GM13977 (cell line): Measurements from ENCODE around the gene ENHO.

Source experiments
- DNase-seq: peaks from one replicate; pipeline ENCODE4 v3.0.0; 2012; ENCODE audit warnings: low spot score
- CTCF ChIP-seq: IDR thresholded peaks from 2 replicates; pipeline ENCODE4 v1.5.1; 2012; ENCODE audit warnings: mild to moderate bottlenecking, control low read depth; ENCODE audit not compliant: insufficient read depth; ENCODE audit errors: extremely low read depth, missing control alignments
- in situ Hi-C: fragments of 300-500 bp; cut with MboI; formaldehyde crosslinking; loops from one replicate; pipeline ENCODE4 v1.12.0; 2022; ENCODE audit warnings: low sequenced_read_pairs, low pct_unique_long_range_greater_than_20kb, mixed read lengths, inconsistent platforms; ENCODE audit not compliant: unreplicated experiment

The ENHO gene

DNA sequence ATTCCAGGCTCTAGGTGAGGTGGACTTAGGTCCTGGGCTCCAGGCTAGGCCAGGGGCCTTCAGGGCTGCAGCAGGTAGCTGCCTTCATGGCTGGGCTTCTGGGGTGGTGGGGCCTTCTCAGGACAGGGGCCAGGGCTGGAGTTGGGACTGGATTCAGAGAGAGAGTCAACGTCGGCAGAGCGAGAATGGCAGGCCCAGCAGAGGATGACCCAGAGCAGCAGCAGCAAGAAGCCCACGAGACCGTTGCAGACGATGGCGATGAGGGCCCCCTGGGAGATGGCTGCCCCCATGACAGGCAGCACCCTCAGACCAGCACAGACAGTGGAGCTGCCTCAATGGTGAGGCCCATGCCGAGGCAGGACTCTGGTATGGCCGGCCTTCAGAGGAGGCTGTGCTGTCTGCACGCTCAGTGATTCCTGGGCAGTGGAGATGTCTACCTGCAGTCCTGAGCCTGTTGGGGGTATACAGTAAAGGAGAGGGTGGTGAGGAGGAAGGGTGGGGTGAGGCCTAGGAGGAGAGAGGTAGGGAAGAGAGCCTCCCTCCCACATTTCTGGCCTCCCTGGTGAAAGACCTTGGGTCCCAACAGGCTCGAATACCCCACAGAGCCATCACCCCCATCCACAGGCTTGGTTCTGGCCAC lies 1.3 kb downstream of the ENHO start:
- DNase-seq = no peak
- no peak for TF ChIP-seq CTCF
- in situ Hi-C loops = no loop called here

GRCh38 chr9:34520505-34521385 lies 2.0 kb downstream of the ENHO start:
- no peak for TF ChIP-seq CTCF
- no peak for DNase-seq
- in situ Hi-C loops = no loop called here

DNA sequence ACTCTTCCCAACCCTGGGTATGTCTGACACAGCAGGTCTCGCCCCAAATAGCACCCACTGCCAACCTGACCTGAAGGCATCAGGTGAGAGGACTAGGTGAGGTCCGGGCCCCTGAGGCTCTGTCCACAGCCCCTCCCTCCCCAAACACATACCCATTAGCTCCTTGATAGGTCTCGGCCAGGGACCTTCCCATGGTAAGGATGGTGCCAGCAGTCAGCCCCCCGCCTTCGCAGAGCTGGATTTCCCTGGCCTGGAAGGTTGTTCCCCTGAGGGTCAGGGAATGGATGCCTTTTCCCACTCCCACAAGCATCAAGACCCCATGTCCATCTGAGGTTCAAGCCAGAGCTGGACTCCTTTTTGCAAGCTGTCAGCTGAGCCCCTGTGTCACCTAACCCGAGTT lies 2.7 kb downstream of the ENHO start:
- in situ Hi-C loops = no loop called here
- no peak for DNase-seq
- TF ChIP-seq CTCF = no peak

- in situ Hi-C loops = no loop called here
- no peak for DNase-seq
- TF ChIP-seq CTCF = no peak
These were observed 3.3 kb downstream of the ENHO start for GRCh38 chr9:34519321-34520020.

- no peak for DNase-seq
- TF ChIP-seq CTCF = no peak
- in situ Hi-C loops = no loop called here
These were observed 3.9 kb downstream of the ENHO start for GRCh38 chr9:34518896-34519295.

- in situ Hi-C loops = no loop called here
- TF ChIP-seq CTCF = no peak
- no peak for DNase-seq
These were observed 4.6 kb downstream of the ENHO start for GRCh38 chr9:34518110-34518616.
